HG03565 (cell line): ENCODE results near the gene MGLL.
"Not testable (repeated sequence)": the region's sequence is repeated elsewhere in the genome, so short reads cannot be mapped to it uniquely, and the experiment has no call there.

Experiments
- ATAC-seq: cut with Tn5 transposase; IDR thresholded peaks from one replicate; pipeline ENCODE4 v1.9.1; 2021; ENCODE audit warnings: mild to moderate bottlenecking, moderate library complexity; ENCODE audit not compliant: unreplicated experiment

The MGLL gene

DNA sequence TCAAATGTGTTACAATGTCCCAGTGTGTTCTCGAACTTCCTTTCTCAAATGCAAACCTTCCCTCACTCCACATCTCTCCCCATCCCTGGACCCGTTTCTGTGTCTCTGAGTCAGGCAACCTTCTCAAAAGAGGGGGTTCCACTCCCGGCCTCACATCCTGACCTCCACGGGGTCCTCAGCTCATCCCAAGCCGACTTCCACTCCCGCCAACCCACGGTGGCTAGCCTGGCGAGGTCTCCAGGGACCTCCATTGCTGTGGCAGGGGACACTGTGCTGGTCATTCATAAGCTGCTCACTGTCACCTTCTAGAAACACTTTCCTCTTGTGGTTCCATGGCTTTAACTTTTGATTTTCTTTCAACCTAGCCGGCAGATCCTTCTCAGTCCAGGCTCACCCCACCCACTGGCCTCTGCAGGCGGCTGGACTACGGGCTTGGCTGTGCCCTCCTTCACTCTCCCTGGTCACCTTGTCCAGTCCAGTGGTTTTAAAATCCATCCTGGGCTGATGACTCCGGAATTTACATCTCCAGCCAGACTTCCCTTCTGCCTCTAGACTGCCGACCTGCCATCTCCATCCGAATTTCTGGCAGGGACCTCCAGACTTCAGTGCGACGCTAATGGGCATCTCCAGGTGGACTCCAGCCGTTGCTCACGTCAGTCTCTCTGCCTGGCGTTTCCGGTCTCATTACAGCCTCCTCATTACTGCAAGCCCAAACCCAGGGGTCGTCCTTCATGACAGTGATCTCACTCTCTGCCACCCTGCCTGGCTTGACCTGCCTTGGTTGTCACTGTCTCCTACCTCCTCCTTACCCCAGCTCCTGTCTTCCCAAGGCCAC, 129.6 kb downstream of the MGLL start:
- no peak for ATAC-seq

DNA sequence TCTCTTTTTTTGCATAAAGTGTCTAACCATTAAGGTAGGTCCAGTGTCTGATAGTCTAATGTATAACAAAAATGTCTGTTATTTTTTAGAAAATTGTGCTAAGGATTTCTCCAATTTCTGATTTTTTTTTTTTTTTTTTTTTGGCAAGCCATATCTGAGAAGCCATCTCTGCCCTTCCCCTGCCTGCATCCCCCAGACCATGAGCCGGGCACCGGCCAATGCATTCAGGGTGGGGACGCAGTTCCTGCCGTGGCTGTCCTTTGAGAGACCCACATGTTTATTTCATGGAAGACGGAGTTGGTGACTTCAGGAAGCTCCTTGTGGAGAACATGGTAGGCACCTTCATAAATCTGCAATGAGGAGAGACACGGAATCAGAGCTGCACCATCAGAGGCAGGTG, 130.3 kb downstream of the MGLL start:
- no peak for ATAC-seq

DNA sequence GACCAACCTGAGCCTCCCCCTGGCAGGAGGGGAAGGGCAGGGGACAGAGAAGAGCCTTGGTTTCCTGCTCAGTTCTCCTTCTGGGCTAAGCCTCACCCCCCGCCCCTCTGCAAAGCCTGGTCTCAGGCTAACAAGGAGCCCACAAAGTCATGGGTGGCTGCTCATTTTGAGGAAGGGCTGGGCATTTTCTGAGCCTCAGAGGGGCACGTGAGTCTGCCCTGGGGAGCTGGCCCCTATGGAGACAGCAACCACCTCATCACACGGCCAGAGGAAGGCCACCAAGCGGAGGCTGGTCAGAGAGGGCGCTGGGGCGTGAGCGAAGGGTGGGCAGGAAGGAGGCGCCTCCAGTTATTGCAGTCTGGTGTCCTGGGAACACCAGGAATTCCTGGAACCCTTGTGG, 130.8 kb downstream of the MGLL start:
- no peak for ATAC-seq

DNA sequence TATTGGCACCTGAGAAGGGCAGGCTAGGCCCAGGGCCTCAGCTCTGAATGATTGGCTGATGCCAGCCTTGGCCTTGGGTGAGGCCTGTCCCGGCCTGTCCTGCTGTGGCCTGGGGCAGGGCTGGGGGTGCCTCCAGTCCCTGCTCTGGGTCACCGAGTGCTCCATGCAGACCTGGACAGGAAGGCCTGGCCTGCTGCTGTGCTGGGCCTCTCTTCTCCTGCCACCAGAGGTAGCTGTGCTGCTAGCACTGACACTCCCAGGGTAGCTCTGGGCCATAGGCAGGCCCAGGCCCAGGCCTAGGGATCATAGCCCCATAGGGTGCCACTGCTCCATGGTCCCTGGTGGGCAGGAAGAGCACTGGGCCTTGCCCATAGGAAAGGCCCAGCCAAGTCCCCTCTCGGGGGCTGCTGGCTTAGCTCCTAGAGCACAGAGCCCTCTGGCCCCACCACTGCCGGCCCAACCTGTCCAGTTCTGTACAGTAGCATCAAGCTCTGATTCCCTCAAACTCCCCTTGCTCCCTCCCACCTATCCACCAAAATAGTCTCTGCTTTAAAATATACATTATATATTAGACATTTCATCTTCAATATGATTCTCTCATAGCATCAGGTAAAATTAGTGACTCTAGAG, 131.4 kb downstream of the MGLL start:
- ATAC-seq, result no peak

DNA sequence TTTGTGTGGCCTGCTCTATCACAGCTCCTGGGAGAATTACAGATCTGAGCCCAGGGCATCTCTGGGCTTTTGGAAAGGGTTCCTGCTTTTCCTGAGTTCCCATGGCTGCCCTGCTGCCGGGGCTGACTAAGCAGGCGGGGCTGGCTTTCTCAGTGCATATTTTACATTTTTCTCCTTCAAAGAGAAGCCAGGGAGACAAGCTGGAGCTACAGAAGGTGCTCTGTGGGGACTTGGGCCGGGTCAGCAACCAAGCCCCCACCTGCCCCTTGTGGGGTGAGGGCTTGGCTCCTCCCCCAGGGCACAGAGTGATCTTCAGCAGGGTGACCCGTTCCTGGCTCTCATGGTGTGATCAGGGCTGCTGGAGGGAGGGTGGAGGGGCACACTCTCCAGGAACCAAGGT, 132.2 kb downstream of the MGLL start:
- no peak for ATAC-seq

DNA sequence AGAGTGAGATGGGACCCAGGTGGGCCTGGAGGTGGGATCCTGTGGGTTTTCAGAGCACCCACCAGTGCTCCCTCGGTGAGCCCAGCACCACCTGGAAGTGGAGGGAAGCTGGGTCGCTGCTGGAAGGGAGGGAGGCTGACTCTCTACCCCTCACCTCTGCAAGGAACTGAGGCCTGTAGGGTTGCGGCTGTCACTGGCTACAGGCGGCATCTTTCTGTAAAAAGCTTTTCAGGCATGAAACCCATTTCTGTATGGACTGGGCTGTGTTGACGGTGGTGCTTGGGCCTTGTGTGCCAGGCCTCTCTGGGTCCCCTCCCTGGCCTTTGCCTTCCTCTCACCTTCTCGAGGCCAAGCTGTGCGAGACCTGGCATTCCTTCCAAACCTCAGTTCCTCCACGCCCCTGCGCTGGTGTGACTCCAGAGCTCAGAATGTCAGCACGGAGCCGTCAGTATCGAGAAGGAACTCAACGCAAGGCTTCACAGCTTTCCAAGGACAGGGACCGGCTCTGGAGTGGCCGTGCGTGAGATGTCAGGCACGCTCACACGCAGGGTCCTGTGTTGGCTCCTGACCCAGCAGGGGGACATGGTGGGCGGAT, 133.0 kb downstream of the MGLL start:
- no peak for ATAC-seq

DNA sequence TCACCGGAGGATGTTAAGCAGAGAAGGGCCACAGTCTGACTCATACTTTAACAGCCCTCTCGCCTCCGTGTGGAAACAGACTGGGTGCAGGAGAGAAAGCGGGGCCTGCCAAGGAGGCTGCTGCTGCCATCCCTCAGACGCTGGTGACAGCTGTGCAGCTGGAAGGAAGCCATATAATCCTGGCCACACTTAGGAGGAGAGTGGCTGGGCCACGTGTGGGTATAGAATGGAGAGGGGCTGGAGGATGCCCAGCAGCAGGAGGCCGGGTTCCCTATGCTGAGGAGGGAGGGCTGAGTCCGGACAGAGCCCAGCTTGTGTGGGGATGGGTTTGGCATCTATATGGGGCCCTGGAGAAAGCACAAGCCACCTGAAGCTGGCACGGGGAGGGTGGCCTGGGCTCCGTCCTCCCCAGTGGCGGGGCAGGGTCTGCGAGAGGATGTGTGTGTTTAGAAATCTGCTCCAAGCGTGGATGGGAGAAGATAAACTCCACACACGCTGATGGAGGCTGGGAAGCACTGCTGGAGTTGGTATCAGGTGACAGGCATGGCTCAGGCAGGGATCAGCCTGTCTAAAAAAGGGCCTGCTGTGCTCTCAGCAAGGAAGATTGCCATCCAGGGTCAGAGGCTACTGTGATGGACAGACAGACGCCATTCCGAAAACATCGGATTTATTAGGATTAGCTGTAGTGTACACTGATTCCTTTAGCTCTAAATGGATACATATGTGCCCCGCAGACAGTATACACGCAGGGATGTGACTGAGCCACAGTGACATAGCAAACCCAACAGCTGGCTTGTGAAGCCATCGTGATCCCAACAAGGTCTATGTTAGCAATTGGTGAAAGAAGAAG, 133.7 kb downstream of the MGLL start:
- no peak for ATAC-seq

DNA sequence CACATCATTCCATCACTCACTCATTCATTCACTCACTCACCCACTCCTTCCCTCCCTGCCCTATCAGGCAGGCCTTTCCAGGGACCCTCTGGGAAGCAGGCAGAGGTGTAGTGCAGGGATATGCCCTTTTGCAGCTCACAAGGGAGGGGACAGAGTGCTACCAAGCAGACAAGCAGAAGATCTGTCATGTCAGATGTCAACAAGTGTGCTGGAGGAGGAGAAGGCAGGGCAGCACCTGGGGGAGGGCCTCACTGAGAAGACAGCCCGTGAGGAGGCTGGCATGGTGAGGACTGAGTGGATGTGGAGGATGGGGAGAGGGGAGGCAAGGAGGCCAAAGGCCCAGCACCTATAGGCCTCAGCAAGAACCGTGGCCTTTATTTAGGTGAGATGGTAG, 134.3 kb downstream of the MGLL start:
- no peak for ATAC-seq

DNA sequence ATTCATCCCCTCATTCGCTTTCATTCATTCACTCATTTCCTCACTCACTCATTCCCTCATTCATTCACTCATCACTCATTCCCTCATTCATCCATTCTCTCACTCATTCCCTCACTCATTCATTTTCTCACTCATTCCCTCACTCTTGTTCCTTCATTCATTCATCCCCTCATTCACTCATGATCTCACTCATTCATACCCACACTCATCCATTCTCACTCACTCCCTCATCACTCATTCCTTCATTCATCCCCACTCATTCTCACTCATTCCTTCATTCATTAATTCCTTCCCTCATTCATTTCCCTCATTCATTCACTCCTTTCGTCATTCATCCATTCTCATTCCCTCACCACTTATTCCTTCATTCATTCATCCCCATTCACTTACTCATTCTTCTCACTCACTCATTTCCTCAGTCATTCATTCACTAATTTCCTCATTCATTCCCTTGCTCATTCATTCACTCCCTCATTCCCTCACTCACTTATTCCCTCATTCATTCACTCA, 135.0 kb downstream of the MGLL start:
- no peak for ATAC-seq

DNA sequence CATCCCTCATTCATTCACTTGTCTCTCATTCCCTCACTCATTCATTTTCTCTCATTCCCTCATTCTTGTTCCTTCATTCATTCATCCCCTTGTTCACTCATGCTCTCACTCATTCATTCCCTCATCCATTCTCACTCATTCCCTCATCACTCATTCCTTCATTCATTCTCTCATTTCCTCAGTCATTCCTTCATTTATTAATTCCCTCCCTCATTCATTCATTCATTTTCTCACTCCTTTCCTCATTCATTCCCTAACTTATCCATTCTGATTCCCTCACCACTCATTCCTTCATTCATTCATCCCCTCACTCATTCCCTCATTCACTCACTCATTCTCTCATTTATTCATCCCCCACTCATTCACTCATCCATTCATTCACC, 135.8 kb downstream of the MGLL start:
- ATAC-seq, result no peak

DNA sequence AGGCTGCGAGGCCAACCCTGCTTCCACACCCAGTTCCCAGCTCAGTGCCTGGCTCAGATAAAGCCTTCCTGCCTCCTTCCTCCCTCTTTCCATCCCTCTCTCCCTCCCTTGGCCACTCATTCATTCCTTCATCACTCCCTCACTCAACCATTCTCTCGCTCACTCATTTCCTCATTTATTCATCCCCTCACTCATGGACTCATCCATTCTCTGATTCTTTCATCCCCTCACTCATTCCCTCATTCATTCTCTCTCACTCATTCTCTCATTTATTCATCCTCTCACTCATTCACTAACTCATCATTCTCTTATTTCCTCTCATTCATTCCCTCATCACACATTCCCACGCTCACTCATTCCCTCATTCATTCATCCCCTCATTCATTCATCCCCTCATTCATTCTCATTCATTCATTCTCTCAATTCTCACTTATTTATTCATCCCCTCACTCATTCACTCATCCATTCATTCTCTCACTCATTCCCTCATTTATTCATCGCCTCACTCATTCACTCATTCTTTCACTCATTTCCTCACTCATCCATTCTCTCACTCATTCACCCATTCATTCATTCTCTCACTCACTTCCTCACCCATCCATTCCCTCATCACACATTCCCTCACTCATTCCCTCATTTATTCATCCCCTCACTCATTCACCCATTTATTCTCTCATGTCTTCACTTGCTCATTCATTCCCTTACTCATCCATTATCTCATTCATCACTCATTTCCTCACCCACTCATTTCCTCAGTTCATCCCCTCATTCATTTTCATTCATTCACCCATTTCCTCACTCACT, 136.4 kb downstream of the MGLL start:
- ATAC-seq, result no peak

DNA sequence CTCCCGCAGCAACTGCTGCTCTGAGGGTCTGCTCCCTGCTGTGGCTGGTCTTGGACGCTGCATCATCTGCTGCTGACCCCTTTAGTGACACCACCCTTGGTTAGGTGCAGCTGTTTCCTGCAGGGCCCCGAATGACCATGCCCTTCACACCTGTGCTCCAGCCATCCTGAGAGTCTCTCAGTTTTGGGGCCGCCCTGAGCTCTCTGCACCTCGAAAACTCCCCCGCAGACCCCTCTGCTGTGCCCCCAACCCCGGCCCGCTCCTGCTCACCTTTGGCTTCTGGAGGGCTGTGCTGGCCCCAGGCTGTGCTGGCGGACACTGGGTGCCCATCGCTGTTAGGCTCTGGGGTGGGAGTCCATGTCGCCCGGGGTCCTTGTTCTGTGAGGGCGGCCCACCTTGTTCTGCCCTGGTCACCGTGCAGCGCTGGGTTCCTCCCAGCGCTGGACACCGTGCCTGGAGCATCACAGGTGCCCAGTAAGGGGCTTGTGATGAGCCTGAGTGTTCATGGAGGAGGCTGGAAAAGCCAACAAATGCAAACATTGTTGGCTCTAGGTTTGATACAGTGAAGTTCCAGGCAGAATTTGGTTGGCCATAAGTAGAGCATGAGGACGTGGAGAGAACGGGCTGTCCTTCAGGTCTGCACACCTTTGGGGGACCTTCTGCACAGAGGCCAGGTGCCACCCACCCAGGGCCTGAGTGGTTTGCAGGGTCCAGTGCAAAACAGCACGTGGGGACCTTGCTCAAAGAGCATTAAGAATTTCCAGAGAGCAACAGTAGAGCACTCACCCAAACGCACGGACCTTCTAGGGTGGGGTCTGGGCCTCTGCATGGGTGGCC, 137.2 kb downstream of the MGLL start:
- ATAC-seq, result no peak

DNA sequence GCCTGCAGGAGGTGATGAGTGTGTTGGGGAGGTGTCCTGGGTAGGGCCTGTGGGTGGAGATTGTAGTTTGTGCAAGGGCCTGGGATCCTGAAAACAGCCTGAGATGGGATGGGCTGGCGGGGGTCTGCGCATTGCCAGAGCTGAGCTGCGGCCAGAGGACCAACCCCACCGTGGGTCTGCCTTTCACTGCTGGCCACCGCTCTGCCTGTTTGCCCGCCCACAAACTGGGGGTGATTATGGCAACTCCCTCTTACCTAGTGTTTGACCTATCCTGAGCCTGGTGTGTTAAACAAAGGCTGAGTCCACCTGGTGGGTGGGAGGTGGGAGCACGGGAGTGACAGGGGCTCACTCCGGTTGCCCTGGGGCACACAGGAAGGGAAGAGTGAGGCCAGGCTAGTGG, 139.8 kb downstream of the MGLL start:
- no peak for ATAC-seq

DNA sequence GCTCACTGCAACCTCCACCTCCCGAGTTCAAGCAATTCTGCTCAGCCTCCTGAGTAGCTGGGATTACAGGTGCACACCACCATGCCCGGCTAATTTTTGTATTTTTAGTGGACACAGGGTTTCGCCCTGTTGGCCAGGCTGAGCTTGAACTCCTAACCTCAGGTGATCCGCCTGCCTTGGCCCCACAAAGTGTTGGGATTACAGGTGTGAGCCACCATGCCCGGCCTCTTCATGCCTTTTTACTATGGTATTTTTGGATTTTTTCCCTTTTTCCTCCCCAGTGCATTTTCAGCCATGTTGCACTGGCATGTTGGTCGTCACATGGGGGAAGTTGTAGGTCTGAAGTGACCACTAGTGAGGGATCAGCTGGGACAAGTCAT, 140.2 kb downstream of the MGLL start:
- not testable (repeated sequence) for ATAC-seq

DNA sequence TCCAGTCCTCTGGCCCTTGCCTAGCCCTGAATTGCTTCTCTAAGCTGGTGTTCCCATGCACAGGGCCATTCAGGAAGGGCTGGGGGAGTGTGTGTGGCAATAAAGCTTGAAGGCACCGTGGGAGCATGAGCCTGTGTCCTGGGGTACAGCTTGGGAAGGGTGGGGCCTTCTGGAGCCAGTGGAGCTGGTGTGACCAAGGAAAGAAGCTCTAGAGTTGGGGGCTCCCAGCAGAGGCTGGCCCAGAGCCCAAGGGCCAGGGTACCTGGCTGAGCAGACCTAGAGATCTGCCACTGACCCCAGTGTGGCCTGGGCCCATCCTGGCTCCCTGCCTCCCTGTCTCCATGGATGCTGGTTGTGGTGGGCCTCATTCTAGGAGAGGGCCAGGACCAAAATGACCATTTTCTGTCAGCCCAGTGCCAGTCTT, 141.5 kb downstream of the MGLL start:
- ATAC-seq, result no peak

DNA sequence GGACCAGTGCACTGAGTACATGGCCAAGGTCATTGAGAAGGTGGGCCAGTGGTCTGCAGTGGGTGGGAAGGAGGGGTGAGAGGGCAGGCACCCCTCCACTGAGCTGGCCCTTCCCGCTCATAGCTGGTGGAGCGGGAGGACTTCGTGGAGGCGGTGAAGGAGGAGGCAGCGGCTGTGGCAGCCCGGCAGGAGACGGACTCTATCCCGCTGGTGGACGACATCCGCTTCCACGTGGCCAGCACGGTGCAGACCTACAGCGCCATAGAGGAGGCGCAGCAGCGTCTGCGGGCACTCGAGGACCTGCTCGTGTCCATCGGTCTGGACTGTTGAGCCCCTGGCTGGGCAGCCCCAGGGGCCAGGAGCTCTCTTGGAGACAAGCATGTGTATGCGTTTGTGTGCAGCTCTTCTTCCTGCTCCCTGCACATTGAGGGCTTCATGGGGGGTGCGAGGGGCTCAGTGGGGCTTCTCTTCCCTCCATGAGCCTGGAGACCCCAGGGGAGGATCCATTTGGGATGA, 142.1 kb downstream of the MGLL start:
- ATAC-seq, result no peak

DNA sequence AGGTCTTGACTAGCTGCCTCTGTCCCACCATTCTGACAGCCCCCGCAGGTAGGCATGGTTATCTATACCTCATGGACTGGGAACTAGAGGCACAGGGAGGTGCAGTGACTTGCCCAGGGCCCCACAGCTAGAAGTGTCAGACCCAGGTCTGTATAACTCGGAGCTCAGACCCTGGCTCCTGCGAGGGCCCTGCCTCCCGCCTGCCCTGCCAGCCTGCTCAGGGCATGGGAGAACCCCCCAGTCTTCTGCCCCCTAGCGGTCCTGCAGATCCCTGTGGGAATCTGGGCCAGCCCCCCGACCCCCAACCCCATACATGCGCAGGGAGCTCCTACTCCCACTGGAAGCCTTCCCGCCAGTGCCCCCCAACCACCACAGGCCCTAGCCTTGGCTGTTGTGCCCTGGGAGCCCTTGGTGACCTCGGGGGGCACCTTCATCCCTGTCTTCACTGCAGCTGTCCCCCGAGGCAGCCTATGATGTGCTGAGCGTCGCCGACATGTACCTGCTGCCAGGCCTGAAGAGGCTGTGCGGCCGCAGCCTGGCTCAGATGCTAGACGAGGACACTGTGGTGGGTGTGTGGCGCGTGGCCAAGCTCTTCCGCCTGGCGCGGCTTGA, 142.7 kb downstream of the MGLL start:
- ATAC-seq, result no peak

DNA sequence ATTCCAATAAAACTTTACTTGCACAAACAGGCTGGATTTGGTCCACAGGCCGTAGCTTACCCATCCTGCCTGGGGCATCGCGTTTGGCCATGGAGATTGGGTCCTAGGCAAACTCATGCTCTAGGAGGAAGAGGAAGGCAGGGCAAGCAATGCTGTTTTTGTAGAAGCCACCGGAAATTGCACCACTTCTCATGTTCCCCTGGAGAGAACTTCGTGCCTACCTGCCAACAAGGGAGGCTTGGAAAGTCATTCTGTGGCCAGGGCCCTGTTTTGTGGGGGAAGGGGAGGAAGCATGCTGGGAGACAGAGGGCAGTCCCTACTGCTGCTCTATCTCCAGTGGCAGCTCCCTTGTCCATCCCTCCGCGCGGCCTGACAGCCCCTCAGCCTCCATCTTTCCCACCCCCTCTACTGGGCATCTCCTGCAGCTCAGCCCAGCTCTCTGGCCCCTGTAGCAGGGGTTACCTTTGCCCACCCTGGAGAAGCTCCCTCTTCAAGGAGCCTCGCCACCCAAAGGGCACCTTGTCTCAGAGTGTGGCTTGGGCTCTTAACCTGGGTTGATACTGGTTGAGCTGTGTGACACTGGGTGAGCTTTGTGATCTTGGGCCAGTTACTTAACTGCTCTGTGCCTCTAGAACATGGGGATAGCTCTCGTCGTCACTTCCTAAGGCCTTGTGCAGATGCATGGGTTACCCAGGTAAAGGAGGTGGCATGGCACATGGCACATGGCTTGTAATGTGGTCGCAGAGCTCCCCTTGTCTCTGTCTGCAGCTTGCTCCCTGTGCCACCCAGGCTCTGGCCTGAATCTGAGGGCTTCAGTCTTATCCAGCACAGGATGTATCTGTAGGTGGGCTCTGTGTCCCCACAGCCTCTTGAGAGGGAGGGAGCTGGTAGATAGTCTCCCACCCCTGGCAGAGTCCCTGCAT, 143.4 kb downstream of the MGLL start:
- ATAC-seq, result no peak
